Measurements from ENCODE around the gene DRD4.

Gene DRD4

DNA sequence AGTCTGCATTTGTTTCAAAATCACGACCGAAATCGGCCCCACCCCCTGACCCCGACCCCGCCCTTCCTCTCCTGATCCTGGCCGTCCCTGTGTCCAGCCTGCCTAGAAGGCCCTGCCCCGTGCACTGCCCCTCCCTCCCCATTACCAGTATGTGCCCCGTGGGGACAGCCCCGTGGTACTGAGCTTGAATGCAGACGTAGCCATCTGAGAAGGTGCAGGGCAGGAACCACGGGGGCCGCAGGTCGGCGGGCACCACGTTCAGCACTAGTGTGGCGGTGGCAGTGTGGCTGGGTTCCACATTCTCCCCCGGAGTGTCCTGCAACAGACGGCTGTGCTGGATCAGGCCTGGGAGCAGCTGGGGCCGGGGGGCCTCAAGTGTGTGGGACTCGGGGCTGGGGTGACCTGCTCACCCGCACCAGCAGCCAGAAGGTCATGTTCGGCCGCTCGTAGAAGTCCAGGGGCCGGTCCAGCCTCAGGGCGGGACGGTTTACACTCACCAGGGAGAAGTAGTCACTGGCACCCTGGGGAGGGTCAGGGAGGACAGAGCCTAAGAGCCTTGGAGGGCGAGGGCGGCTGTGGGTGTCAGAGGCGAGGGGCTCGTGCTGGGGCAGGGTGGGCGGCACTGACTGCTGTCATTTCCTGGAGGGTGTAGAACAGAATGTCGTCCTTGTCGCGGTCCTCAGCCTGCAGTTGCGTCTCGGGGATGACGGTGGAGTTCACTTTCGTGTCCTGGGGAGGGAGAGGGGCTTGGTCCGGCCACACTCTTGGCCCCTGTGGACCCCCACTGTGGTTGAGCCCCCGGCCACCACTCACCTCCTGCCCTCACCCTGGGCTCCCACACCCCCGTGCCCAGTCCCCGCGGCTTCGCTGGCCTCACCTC, 15.9 kb upstream of the DRD4 start:
- no peak for DNase-seq (ENCODE audit: low read depth in 2 of 2, low spot score in 1 of 2)

DNA sequence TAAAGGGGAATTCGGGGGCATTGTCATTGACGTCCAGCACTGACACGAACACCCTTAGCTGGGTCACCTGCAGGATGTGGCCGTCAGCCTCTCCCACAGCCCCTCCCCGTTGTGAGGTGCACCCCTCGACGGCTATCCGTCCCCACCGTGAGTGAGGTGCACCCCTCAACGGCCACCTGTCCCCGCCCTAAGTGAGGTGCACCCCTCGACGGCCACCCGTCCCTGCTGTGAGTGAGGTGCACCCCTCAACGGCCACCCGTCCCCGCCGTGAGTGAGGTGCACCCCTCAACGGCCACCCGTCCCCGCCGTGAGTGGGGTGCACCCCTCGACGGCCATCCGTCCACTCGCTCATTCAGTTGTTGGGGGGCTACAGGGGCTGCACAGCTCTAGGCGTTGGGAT, 15.2 kb upstream of the DRD4 start:
- DNase-seq (ENCODE audit: low read depth in 2 of 2, low spot score in 1 of 2): no peak

DNA sequence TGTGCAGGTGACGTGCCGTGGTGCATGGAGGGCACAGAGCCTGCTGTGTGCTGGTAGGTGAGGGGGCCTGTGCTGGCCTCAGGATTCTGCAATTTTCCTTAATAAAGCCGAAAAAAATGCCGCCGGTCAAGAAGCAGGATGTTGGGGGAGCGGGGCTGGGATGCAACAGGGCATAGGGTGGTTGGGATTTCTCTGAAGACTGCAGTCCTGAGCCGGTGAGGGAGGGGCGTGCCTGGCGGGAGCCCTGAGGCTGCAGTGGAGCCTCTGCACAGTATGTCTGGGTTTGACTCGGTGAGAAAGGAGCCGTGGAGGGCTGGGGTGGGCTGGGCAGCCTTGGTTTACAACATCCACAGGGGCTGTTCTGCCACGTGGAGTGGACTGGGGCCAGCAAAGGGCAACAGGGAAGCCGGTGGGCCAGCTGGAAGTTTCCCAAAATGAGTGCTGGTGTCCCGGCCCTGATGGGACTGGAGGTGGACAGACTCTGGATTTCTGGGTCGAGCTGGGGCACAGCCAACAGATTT, 13.7 kb upstream of the DRD4 start:
- DNase-seq (ENCODE audit: low read depth in 2 of 2, low spot score in 1 of 2): no peak

DNA sequence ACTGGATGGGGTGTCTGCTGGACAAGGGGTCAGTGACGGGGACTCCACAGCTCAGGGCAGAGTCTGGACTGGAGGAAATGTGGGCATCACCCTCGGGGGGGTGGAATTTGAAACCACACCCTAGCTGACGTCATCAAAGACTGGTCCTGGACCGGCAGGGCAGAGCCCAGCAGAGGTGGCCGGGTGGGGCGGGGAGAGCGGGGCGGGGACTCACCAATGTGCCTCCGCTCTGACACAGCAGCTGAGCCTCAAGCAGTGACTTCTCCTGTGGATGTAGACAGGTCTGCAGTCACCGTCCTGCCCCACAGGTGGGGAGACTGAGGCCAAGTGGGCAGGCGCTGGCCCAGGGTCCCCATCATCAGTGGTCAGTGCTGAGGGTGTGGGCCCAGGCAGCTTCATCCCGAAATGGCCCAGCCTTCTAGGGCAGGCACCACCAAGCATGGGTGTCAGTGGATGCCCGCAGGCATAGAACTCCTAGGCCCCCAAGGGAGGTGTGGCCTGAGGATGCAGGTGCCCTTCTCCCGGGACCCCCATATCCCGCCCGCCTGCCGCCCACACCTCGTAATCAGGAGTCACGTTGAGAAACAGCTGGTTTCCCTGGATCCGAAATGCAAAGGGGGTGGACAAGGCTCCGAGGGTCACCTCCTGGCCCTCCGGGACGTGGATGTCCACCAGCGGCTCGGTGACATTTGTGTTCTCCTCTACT, 12.9 kb upstream of the DRD4 start:
- DNase-seq (ENCODE audit: low read depth in 2 of 2, low spot score in 1 of 2): no peak

DNA sequence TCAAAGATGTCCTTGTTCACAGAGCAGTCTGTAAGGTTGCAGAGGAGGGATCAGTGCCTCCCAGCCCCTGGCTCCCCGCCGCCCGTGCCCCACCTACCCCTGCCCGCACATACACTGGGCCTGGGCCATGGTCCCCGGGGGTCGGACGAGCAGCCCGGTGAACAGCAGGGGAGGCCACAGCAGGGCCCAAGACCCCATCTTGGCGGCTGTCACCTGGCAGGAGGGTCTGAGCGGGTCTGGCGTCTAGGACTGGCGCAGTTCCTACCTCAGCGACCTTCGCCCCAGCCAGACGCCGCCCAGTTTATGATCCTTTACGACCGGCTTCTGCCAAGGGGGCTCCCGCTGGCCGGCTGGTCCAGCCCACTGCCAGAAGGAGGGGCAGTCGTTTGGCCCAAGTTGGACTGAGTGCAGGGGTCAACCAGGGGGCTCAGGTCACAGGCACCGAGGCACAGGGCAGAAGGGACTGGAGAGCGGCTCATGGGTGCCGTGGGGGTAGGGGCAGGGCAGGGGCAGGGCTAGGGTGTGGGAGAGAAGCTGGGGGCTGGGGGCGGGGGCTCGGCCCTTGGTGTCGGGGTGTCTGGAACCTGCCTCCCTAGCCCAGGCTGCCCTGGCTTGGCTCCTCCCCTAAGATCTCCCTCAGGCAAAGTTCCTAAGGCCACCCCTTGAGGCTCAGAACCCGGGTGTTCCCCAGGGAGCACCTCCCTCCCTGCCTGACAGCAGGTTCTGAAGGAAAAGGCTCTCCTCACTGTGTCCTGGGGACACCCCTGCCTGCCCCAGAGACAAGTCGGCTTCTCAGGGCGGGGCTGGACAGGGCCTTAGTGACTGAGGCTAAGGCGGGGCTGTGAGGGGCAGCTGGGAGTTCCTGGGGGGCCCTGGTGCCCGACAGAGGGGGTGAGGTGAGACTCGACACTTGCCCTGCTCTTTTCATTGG, 12.1 kb upstream of the DRD4 start, which contains the start of gene CDHR5:
CDHR5 (minus strand) TSS at position 251 of the 931 bp plus-strand sequence; CDS start at position 198, 53 bp downstream.
- DNase-seq (ENCODE audit: low read depth in 2 of 2, low spot score in 1 of 2): no peak

DNA sequence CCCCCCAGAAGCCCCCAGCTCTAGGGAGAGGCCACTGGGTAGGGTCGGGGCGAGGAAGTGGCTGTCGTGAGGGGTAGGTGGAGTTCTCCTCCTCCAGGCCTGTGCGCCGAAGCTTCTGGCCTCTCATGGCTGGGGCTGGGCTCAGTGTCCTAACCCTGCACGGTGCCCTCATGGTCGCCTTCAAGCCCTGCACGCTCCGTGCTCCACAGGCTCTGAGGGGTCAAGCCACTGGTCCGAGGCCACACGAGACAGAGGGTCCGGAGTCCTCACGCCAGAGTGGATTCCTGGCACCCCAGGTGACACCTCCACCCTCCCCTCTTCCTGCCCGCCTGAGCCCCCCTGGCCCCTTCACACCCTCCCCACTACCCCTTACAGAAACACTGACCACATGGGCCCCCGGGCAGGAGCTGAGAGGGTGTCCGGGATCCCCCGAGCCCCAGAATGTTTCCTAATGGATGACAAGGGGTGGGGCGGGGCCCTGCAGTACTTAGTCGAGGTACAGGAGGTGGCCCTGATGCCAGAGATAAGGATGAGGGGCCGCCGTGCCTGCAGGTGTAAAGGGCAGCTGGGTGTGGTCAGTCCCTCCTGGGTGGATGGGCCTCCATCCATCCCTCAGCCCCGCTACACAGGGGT, 11.3 kb upstream of the DRD4 start:
- DNase-seq (ENCODE audit: low read depth in 2 of 2, low spot score in 1 of 2): no peak

DNA sequence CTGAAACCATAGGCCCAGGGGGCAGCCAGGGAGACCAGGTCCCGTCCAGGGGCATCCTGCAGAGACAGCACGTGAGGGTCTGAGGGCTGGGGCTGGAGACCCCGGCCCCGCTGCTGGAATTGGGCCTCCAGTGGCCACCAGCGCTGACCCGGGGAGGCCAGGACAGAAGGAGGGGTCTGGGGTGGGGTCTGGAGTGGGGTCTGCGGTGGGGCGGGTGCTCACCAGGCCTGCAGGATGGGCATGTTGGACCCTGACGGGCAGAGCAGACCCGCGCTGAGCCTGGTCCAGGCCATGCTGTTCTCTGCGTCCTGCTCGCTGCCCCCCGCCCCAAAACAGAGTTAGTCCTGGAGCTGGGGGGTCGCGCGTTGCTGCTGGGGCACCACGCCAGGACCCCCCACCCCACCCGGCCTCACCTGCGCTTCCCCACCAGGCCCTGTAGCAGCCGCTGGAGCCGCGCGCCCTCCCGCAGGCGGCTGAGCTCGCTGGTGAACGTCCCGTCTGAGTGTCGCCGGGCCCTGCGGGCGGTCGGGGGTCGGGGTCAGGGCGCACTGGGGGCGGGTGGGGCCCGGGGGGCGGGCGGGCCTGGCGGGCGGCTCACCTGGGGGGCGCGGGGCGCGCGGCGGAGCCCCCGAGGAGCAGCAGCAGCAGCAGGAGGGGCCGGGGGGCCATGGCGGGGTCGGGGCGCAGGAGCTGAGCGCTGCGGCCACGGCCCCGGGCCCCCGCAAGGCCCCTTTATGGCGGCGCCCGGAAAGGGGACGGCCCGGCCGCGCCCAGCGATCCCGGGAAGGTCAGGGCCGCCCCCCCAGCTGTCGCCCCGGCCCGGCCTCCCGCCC, 10.4 kb upstream of the DRD4 start, which contains the start of gene SCT:
SCT (minus strand) TSS at position 707 of the 833 bp plus-strand sequence; CDS start at position 669, 38 bp downstream.
- DNase-seq (ENCODE audit: low read depth in 2 of 2, low spot score in 1 of 2): no peak

DNA sequence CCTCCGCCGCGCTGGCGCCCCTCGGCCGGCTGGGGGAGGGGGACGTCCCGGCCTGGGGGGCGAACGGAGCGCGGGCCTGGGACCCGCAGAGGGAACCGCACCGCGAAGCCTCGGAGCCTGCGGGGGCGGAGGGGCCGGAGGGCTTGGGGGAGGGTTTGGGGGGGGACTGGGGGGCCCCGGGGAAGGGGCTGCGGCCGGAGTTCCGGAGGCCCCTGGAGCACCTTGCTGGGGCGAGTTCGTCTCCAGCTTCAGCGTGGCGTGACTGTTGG, 9.8 kb upstream of the DRD4 start:
- no peak for DNase-seq (ENCODE audit: low read depth in 2 of 2, low spot score in 1 of 2)

DNA sequence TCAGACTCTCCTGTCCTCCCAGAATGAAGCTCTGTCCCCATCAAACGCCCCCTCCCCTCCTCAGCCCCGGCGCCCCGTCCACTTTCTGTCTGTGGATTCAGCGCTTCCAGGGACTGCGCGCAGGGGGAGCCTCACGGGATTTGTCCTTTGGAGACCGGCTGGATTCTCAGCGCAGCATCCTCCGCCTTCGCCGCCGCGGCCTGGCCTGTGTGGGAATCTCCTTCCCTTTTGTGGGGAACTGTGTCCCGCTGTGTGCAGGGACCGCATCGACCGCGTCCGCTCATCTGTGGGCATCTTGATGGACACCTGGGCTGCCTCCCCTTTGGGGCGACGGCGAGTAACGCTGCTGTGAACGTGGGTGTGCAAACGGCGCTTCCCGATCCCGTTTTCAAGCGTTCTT, 9.0 kb upstream of the DRD4 start:
- no peak for DNase-seq (ENCODE audit: low read depth in 2 of 2, low spot score in 1 of 2)

DNA sequence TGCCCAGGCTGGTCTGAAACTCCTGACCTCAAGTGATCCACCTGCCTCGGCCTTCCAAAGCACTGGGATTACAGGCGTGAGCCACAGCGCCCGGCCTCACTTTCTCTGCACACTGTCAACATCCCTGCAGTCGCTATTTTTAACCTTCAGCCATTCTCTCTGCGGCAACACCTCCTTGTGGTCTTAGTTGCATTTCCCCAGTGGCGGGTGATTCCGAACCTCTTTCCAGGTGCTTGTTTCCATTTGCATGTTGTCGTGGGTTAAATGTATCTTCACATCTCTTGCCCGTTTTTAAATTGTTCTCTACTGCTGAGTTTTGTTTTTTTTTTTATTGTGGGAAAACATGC, 7.9 kb upstream of the DRD4 start:
- no peak for DNase-seq (ENCODE audit: low read depth in 2 of 2, low spot score in 1 of 2)

DNA sequence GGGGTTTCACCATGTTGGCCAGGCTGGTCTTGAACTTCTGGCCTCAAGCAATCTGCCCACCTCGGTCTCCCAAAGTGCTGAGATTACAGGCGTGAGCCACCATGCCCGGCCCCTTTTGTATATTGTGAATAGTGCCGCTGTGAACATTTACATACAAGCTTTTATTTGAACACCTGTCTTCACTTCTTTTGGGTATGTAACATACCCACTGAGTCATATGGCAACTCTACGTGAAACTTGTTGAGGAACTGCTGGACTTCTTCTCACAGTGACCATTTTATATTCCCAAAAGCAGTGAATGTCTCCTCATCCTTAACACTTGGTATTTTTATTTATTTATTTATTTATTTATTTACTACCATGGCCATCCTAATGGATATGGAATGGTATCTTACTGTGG, 6.2 kb upstream of the DRD4 start:
- DNase-seq (ENCODE audit: low read depth in 2 of 2, low spot score in 1 of 2): no peak

DNA sequence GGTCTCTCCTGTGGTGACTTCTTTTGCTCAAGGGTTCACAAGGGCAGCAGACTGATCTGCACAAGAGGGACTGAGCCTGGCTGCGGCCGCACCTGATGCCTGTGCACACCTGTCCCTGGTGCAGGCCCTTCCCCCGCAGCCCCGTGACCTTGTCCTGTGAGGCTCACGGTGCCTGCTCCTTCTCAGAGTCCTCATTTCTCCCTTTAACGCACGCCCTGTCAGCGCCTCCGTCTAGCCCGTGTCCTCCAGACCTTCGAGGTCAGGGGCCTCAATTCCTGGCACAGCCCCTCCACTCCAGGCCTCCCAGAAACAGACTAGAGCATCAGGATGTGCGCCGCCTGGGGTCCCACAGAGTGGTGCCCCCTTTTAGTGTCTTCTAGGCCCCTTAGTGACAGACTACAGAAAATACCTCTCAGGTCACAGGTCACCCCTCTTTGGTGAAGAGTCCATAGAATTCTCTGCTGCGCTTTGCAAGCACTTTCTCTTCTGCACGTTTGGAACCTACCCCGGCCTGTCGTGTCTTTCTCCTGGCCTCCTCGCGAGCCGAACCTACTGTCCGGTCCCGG, 1.0 kb upstream of the DRD4 start:
- no peak for DNase-seq (ENCODE audit: low read depth in 2 of 2, low spot score in 1 of 2)

DNA sequence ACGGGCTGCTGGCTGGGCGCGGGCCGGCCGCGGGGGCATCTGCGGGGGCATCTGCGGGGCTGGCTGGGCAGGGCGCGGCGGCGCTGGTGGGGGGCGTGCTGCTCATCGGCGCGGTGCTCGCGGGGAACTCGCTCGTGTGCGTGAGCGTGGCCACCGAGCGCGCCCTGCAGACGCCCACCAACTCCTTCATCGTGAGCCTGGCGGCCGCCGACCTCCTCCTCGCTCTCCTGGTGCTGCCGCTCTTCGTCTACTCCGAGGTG, 194 bp downstream of the DRD4 start:
- DNase-seq (ENCODE audit: low read depth in 2 of 2, low spot score in 1 of 2): no peak

DNA sequence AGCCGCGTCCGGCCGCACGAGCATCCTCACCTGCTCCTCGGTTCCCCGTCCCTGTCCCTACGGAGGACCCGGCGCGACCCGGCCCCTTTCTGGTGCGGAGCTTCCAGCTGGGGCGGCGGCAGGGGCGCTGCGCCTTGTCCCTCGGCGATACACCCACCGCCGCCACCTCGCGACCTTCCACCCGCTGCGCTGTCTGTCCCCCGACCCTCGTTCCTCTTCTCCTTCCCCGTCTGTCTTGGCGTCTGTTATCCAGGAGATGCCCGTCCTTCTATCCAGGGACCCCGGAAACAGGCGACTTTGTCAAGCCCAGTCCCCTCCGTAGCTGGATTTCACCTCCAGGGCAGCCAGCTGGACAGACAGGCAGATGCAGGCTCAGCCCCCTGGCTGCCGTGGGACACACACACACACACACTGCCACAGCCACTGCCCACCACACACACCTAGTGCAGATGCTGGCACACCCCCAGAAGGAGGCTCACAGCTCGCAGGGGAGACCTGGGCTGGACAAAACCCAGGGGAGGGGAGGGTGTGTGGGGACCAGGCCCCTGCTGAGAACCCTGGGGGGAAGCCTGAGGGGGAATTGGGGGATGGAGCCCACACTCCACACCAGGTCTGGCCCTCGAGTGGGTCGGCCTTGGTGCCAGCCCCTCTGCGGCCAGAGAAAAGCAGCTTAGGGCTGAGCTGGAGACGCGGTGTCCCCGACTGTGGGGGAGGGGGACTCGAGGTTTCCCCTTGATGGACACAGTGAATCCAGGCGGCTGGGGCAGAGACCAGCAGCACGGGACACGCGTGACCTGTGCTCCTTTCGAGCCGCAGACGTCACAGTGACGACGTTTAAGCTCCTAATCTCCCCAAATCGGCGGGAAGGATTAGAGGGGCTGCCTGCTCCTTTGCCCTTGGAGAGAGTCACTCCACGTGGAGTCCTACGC, 788 bp downstream of the DRD4 start:
- DNase-seq (ENCODE audit: low read depth in 2 of 2, low spot score in 1 of 2): no peak

DNA sequence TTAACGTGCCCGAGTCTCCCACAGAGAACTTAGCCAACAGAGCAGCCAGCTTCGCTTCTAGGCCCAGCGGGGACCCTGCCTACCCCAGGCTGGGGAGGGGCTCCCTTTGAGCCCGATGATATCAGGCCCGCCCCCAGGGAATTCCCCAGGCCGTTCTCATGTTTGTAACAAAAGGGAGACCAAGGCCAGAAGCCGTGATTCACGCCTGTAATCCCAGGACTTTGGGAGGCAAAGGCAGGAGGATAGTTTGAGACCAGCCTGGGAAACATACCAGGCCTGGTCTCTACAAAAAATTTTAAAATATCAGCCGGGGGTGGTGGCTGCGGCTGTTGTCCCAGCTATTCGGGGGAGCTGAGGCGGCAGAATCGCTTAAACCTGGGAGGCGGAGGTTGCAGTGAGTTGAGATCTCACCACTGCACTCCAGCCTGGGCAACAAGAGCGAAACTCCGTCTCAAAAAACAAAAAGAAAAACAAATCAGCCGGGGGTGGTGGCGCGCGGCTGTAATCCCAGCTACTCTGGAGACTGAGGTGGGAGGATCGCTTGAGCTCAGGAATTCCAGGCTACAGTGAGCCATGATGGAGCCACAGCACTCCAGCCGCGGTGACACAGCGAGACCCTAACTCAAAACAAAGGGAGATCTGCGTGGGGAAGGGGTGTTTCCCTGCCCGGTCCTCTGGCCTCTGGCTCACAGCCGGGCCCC, 1.7 kb downstream of the DRD4 start:
- DNase-seq (ENCODE audit: low read depth in 2 of 2, low spot score in 1 of 2): no peak

DNA sequence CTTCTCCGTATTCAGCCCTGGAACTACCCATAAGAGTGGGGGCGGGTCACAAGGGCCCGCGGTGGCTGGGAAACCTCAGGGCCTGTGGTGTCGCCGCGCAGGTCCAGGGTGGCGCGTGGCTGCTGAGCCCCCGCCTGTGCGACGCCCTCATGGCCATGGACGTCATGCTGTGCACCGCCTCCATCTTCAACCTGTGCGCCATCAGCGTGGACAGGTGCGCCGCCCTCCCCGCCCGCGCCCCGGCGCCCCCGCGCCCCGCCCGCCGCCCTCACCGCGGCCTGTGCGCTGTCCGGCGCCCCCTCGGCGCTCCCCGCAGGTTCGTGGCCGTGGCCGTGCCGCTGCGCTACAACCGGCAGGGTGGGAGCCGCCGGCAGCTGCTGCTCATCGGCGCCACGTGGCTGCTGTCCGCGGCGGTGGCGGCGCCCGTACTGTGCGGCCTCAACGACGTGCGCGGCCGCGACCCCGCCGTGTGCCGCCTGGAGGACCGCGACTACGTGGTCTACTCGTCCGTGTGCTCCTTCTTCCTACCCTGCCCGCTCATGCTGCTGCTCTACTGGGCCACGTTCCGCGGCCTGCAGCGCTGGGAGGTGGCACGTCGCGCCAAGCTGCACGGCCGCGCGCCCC, 2.4 kb downstream of the DRD4 start:
- DNase-seq (ENCODE audit: low read depth in 2 of 2, low spot score in 1 of 2): no peak

DNA sequence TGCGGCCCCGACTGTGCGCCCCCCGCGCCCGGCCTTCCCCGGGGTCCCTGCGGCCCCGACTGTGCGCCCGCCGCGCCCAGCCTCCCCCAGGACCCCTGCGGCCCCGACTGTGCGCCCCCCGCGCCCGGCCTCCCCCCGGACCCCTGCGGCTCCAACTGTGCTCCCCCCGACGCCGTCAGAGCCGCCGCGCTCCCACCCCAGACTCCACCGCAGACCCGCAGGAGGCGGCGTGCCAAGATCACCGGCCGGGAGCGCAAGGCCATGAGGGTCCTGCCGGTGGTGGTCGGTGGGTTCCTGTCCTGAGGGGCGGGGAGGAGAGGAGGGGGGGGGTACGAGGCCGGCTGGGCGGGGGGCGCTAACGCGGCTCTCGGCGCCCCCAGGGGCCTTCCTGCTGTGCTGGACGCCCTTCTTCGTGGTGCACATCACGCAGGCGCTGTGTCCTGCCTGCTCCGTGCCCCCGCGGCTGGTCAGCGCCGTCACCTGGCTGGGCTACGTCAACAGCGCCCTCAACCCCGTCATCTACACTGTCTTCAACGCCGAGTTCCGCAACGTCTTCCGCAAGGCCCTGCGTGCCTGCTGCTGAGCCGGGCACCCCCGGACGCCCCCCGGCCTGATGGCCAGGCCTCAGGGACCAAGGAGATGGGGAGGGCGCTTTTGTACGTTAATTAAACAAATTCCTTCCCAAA, 3.1 kb downstream of the DRD4 start:
- no peak for DNase-seq (ENCODE audit: low read depth in 2 of 2, low spot score in 1 of 2)
